HG02642 (cell line): ENCODE results near the gene DTNA.
"Not testable (repeated sequence)": the region's sequence is repeated elsewhere in the genome, so short reads cannot be mapped to it uniquely, and the experiment has no call there.

Experiments used
- ATAC-seq: cut with Tn5 transposase; IDR thresholded peaks from one replicate; pipeline ENCODE4 v1.9.1; 2021; ENCODE audit warnings: mild to moderate bottlenecking; ENCODE audit not compliant: unreplicated experiment, poor library complexity

The DTNA gene

GRCh38 chr18:34922594-34922993, 212.5 kb downstream of the DTNA start:
- not testable (repeated sequence) for ATAC-seq

GRCh38 chr18:34923911-34924310, 213.8 kb downstream of the DTNA start:
- no peak for ATAC-seq

DNA sequence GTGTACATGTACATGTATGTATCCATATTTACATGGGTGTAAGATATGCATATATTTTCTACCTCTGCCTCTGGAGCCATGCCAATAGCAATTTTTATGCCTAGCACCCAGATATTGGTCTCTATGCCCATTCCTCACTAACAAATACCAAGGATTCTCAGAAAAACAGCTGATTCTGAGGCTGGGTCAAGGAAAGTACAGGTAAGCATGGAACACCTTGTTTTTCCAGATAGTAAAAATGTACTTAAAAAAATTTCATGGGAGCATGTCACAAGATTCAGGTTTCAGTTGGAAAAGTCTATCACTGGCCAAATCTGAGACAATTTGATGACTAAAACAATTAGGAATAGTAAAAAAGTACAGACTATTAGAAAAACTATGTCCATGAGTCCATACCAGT, 216.6 kb downstream of the DTNA start:
- no peak for ATAC-seq

GRCh38 chr18:34928088-34928753, 218.1 kb downstream of the DTNA start:
- no peak for ATAC-seq

- no peak for ATAC-seq
Measured at GRCh38 chr18:34928754-34929335, 218.7 kb downstream of the DTNA start.

DNA sequence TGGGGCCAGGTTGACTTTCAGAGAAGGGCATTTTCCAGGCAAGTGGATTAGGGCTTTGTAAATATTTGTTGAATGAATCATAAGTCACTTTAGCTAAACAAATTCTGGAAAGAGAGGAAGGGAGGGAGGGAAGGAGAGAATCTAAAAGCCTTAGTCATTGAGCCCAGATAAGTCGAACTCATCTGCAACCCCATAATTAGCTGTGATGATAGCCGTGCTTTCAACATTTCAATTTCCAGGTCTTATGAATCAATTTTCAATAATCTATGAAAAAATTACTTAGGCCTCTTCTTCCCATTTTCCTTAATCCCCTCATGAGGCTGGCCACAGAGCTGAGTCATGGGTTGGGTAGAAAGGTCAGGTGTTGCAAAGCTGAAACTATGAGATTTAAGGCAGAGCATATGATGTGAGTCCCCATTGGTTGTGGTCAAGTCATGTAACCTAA, 219.3 kb downstream of the DTNA start:
- ATAC-seq: no peak

- ATAC-seq: no peak
Measured at GRCh38 chr18:34932363-34932762, 222.3 kb downstream of the DTNA start.

GRCh38 chr18:34932792-34933466, 222.8 kb downstream of the DTNA start:
- ATAC-seq: no peak

- ATAC-seq: no peak
Measured at GRCh38 chr18:34933909-34934661, 224.0 kb downstream of the DTNA start.

DNA sequence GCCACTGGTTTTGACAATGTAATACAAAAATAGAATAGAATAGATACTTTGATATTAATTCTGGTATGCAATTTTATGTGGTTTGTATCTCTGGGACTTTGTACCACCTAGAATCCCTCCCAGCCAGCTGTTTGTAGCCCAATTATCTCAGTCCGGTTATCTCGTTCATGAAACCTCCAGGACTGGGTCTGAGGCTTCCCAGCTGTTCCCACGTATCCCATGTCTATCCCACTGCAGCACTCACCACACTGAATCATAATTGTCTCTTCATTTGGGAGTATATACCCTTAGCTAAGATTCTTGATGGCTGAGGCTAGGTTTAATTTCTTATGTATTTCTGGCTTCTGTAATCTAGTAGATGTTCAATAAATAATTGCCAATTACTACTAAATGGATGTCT, 226.7 kb downstream of the DTNA start:
- no peak for ATAC-seq

- no peak for ATAC-seq
Measured at GRCh38 chr18:34938090-34938489, 228.0 kb downstream of the DTNA start.
